GM12878 (cell line): ENCODE results near the gene TK1. TPM values are rescaled to one million over a fixed set of nuclear protein-coding genes. Genes with fewer than 3 reads are reported as not detected.

Experiments
- ATAC-seq: fragments of 200-7000 bp; cut with Tn5 transposase; 3 replicates; pipeline ENCODE4 v1.9.1; 2020; ENCODE audit warnings: mild to moderate bottlenecking, moderate library complexity
- BruUV-seq: library from RNA; stranded (reverse); fragments of 400-500 nt; replicated peaks from 2 replicates; lab custom pipeline; 2021; lab: Mats Ljungman, UMichigan
- CTCF ChIA-PET: fragments of 300-600 bp; sonication (Branson Sonifier 250); formaldehyde crosslinking; extraction: SDS; loops from one replicate; lab custom pipeline; 2021; ENCODE audit warnings: inconsistent platforms; lab: Yijun Ruan, JAX
- POLR2A ChIA-PET: fragments of 350-600 bp; formaldehyde crosslinking; extraction: SDS; loops from one replicate; lab custom pipeline; 2021; ENCODE audit warnings: inconsistent platforms; lab: Charles Lee
- RAD21 ChIA-PET: fragments of 300-600 bp; sonication (Branson Sonifier 250); formaldehyde crosslinking; loops from one replicate; lab custom pipeline; 2023; ENCODE audit warnings: antibody characterized with exemption; ENCODE audit not compliant: unreplicated experiment; lab: Charles Lee
- SMC1A ChIA-PET: fragments of 300-600 bp; sonication (Branson Sonifier 250); formaldehyde crosslinking; loops from one replicate; lab custom pipeline; 2023; ENCODE audit not compliant: unreplicated experiment, uncharacterized antibody; lab: Charles Lee
- DNase-seq: peaks from one replicate; pipeline ENCODE4 v3.0.0-alpha.2; 2011; ENCODE audit warnings: low read depth, low spot score
- FAIRE-seq: peaks from 3 replicates; lab custom pipeline; 2011; peaks lifted over from hg19 to GRCh38; lab: Jason Lieb, UNC
- H2AFZ ChIP-seq: 2 replicates; pipeline ENCODE4 v1.6.0; 2011; ENCODE audit warnings: low read depth, low read length, control low read depth; ENCODE audit not compliant: control insufficient read depth
- H3K27ac ChIP-seq: 2 replicates; pipeline ENCODE4 v1.5.1; 2011; ENCODE audit warnings: control low read depth; ENCODE audit not compliant: control insufficient read depth, insufficient read depth
- H3K27me3 ChIP-seq, 2 experiments: replicated peaks in 1 of 2; 2 replicates each; pipeline versions ENCODE4 v1.6.0 to v1.6.1; 2011; ENCODE audit warnings: low read length in 1 of 2; ENCODE audit not compliant: control insufficient read depth in 2 of 2, insufficient read depth in 2 of 2
- H3K36me3 ChIP-seq, 2 experiments: 2 replicates each; pipeline ENCODE4 v1.5.1; 2011; ENCODE audit warnings: low read length in 1 of 2; ENCODE audit not compliant: control insufficient read depth in 2 of 2, insufficient read depth in 2 of 2
- H3K4me1 ChIP-seq: 2 replicates; pipeline ENCODE4 v1.6.1; 2011; ENCODE audit warnings: mild to moderate bottlenecking, low read length, moderate library complexity, mixed read lengths; ENCODE audit not compliant: control insufficient read depth, insufficient read depth
- H3K4me2 ChIP-seq: 2 replicates; pipeline ENCODE4 v1.6.0; 2011; ENCODE audit warnings: control low read depth; ENCODE audit not compliant: control insufficient read depth, insufficient read depth
- H3K4me3 ChIP-seq: fragments of 200-600 bp; sonication (generic); 2 replicates; pipeline ENCODE4 v1.5.1; 2016
- H3K79me2 ChIP-seq: 2 replicates; pipeline ENCODE4 v1.6.0; 2011; ENCODE audit warnings: low read length; ENCODE audit not compliant: control insufficient read depth, insufficient read depth
- H3K9ac ChIP-seq: 2 replicates; pipeline ENCODE4 v1.8.0; 2011; ENCODE audit warnings: low read length, control low read depth, mixed read lengths; ENCODE audit not compliant: control insufficient read depth, insufficient read depth
- H3K9me3 ChIP-seq: replicated peaks from 3 replicates; pipeline ENCODE4 v1.5.1; 2011; ENCODE audit warnings: mild to moderate bottlenecking, low read length; ENCODE audit not compliant: control insufficient read depth, insufficient read depth
- H4K20me1 ChIP-seq: 2 replicates; pipeline ENCODE4 v1.6.0; 2011; ENCODE audit not compliant: control insufficient read depth, insufficient read depth
- BHLHE40 ChIP-seq, 2 experiments: fragments of 450-650 bp in 1 of 2; IDR thresholded peaks; 2 replicates each; pipeline ENCODE4 v1.6.1; 2011 to 2017; ENCODE audit warnings: low read depth in 2 of 2, borderline replicate concordance in 1 of 2, improper control_type of control experiment in 1 of 2, low read length in 1 of 2, mild to moderate bottlenecking in 1 of 2
- CEBPB ChIP-seq, 2 experiments: fragments of 150-350 bp in 1 of 2; IDR thresholded peaks; 2 replicates each; pipeline ENCODE4 v1.6.1; 2012 to 2014; ENCODE audit warnings: low read depth in 2 of 2, low read length in 2 of 2, borderline replicate concordance in 1 of 2, inconsistent platforms in 1 of 2
- E4F1 ChIP-seq: fragments of 450-650 bp; IDR thresholded peaks from 2 replicates; pipeline ENCODE4 v1.6.1; 2018; ENCODE audit warnings: borderline replicate concordance, mild to moderate bottlenecking; ENCODE audit not compliant: partially characterized antibody
- HDGF ChIP-seq: fragments of 450-650 bp; IDR thresholded peaks from 2 replicates; pipeline ENCODE4 v1.6.1; 2016; ENCODE audit warnings: antibody characterized with exemption
- KDM1A ChIP-seq: fragments of 200-600 bp; sonication (generic); IDR thresholded peaks from 2 replicates; pipeline ENCODE4 v1.6.1; 2016; ENCODE audit warnings: borderline replicate concordance
- RBBP5 ChIP-seq: fragments of 200-600 bp; sonication (generic); conservative IDR thresholded peaks from 2 replicates; pipeline ENCODE4 v1.6.1; 2016
- STAT1 ChIP-seq: fragments of 450-650 bp; conservative IDR thresholded peaks from 2 replicates; pipeline ENCODE4 v1.6.1; 2014; ENCODE audit warnings: antibody characterized with exemption, mild to moderate bottlenecking
- ZNF687 ChIP-seq: fragments of 450-650 bp; IDR thresholded peaks from 2 replicates; pipeline ENCODE4 v1.6.1; 2017; ENCODE audit warnings: mild to moderate bottlenecking, moderate library complexity
- WGBS: methylation state at CpG from one replicate; pipeline ENCODE4 v1.1.6; 2016; ENCODE audit warnings: low lambda C conversion rate; ENCODE audit not compliant: insufficient replicate concordance, insufficient coverage; ENCODE audit errors: missing lambda C conversion rate; 5-methylcytosine and 5-hydroxymethylcytosine counted together
- in situ Hi-C: fragments of 300-500 bp; cut with MboI; formaldehyde crosslinking; loops from 9 replicates; pipeline ENCODE4 v1.14.3; 2018; ENCODE audit warnings: mixed read lengths
- intact Hi-C: fragments of 100-400 bp; cut with micrococcal nuclease; formaldehyde crosslinking; loops from one replicate; pipeline ENCODE4 v1.14.2; 2022; ENCODE audit not compliant: unreplicated experiment
- polyA plus RNA-seq, 11 experiments: library from polyadenylated mRNA; depleted of rRNA in 4 of 11; unstranded in 6 of 11; stranded (reverse) in 5 of 11; fragments of >200 nt; fragmentation: Nextera tagmentation in 4 of 11; fragmentation: Illumina TruSeq in 1 of 11; extraction: Ambion mirVana in 4 of 11; extraction: Trizol in 1 of 11; gene quantifications; 1 replicate in 1 of 11; 2 replicates in 10 of 11; pipeline versions ENCODE4 v1.2.1 to v1.2.3, GENCODE V29; 2011 to 2016; ENCODE audit warnings: inconsistent platforms in 2 of 11, missing spikeins in 2 of 11, low read depth in 1 of 11
- total RNA-seq, 4 experiments: library from RNA; depleted of rRNA in 3 of 4; stranded (reverse); fragments of >200 nt in 3 of 4; fragmentation: Illumina TruSeq in 1 of 4; extraction: Trizol in 1 of 4; gene quantifications; 2 replicates each; pipeline versions ENCODE4 v1.2.1 to v1.2.3, GENCODE V29; 2013 to 2021

The TK1 gene
- total and polyA plus RNA-seq, 10 of the 15 experiments (the other 5 are each of a cell fraction or from before 2014, with no cell fraction given) = 4.6 to 175 (median 77.9) TPM

DNA sequence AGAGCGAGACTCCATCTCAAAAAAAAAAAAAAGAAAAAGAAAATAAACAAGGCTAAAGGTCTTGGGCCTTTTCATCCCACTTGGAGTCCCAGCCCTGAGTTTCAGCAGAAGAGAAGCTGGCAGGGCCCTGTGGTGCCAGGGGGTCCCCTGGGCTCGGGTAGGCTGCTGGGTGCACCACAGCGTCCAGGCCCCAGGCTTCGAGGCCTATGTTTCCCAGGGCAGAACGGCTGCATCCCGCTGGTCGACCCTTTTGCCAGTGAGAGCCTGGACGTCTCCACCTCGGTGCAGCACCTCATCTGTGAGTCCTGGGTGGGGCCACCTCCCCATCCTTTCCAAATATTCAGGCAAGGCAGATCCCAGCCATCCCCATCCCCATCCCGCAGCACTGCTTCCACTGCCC lies 46.8 kb upstream of the TK1 start (continued):
- TF ChIP-seq ZNF687 (no peak), KDM1A (no peak), E4F1 (no peak)

- TF ChIP-seq RBBP5 = no peak
- TF ChIP-seq HDGF = peak; percentile 81
- TF ChIP-seq CEBPB (IDR thresholded peaks at IDR 0.05; ENCODE audit: borderline replicate concordance in 1 of 2, low read depth in 2 of 2, low read length in 2 of 2) = no peak
- TF ChIP-seq STAT1 = no peak
- peak in 1 of 2 experiments; percentile 71; a peak in 2 of 4 replicates for TF ChIP-seq BHLHE40 (IDR thresholded peaks at IDR 0.05; ENCODE audit: borderline replicate concordance in 1 of 2, low read depth in 2 of 2, low read length in 1 of 2)
- no peak overlapping the region for H3K9ac ChIP-seq
- no peak overlapping the region for H3K27ac ChIP-seq
- peaks cover 6 to 9% of the 10 kb centered on the region in 2 experiments; a peak in 3 of 4 replicates for H3K27me3 ChIP-seq
- ChIA-PET CTCF (interaction anchor here (1.3 kb wide), 1 partner anchor 9 kb away, joined by 3 read pairs; no protein-coding TSS in a partner anchor), RAD21 (no interaction called here), POLR2A (no interaction called here), SMC1A (no interaction called here)
- intact Hi-C loops (no loop called here), in situ Hi-C loops (no loop called here)
- no TSS peak for BruUV-seq
- FAIRE-seq (no peak), DNase-seq (no peak), ATAC-seq (peak; percentile 21)
- H3K4me2 ChIP-seq = no peak overlapping the region
- peaks cover 2% of the 10 kb centered on the region; the same call in 1 of the 2 replicates for H3K4me1 ChIP-seq
- no peaks in the 10 kb centered on the region for H3K36me3 ChIP-seq
- no peak overlapping the region for H2AFZ ChIP-seq
- no peaks in the 10 kb centered on the region for H3K79me2 ChIP-seq
- no peaks in the 10 kb centered on the region for H3K9me3 ChIP-seq
- no peaks in the 10 kb centered on the region for H4K20me1 ChIP-seq
- WGBS = 52% methylated on average over 2 of the region's 2 CpGs
- H3K4me3 ChIP-seq = no peak overlapping the region
Measured at GRCh38 chr17:78232859-78233173, 46.0 kb upstream of the TK1 start.
